ENCODE data around the gene KMO. TPM values are rescaled to one million over a fixed set of nuclear protein-coding genes. Genes with fewer than 3 reads are reported as not detected.

The KMO gene
- total and polyA plus RNA-seq, 12 donors: 0.41 to 3.6 (median 1.6) TPM

GRCh38 chr1:241557551-241558193 lies 25.5 kb downstream of the KMO start:
- intact Hi-C loops (cut with DNase I): no loop called here
- Histone ChIP-seq H3K36me3 (replicated peaks in 1 of 2) (peaks cover 0 to 4% of the 10 kb centered on the region in 2 donors), H3K27me3 (no peaks in the 10 kb centered on the region), H3K9me3 (replicated peaks in 1 of 3) (no peaks in the 10 kb centered on the region), H3K4me1 (replicated peaks in 1 of 2) (no peaks in the 10 kb centered on the region), H3K27ac (no peak overlapping the region), H3K4me3 (no peak overlapping the region)
- WGBS, 4 donors: 78 to 85% (median 83%) methylated on average over 5 of the region's 5 CpGs
- no peak for TF ChIP-seq CTCF (IDR thresholded peaks at IDR 0.05)
- TF ChIP-seq POLR2A (IDR thresholded peaks at IDR 0.05): no peak
- DNase-seq: no peak

GRCh38 chr1:241560146-241560848 lies 28.1 kb downstream of the KMO start:
- no peaks in the 10 kb centered on the region for H3K9me3 ChIP-seq (replicated peaks in 1 of 3)
- no peaks in the 10 kb centered on the region for H3K27me3 ChIP-seq
- WGBS, 4 donors: 84 to 92% (median 91%) methylated on average over 4 of the region's 4 CpGs
- intact Hi-C loops (cut with DNase I): no loop called here
- H3K27ac ChIP-seq: no peak overlapping the region
- no peak for DNase-seq
- H3K36me3 ChIP-seq (replicated peaks in 1 of 2): peaks cover 0 to 4% of the 10 kb centered on the region in 2 donors
- no peak overlapping the region for H3K4me3 ChIP-seq
- H3K4me1 ChIP-seq (replicated peaks in 1 of 2): no peaks in the 10 kb centered on the region
- TF ChIP-seq CTCF (IDR thresholded peaks at IDR 0.05) (no peak), POLR2A (IDR thresholded peaks at IDR 0.05) (no peak)

- 88 to 94% (median 91%) methylated on average over 3 of the region's 3 CpGs for WGBS, 4 donors
- intact Hi-C loops (cut with DNase I): no loop called here
- Histone ChIP-seq H3K27me3 (no peaks in the 10 kb centered on the region), H3K36me3 (replicated peaks in 1 of 2) (peaks cover 0 to 4% of the 10 kb centered on the region in 2 donors), H3K27ac (no peak overlapping the region), H3K4me1 (replicated peaks in 1 of 2) (no peaks in the 10 kb centered on the region), H3K9me3 (replicated peaks in 1 of 3) (no peaks in the 10 kb centered on the region), H3K4me3 (no peak overlapping the region)
- DNase-seq: no peak
- TF ChIP-seq POLR2A (IDR thresholded peaks at IDR 0.05) (no peak), CTCF (IDR thresholded peaks at IDR 0.05) (no peak)
Observed at GRCh38 chr1:241560849-241561187, 28.6 kb downstream of the KMO start.

GRCh38 chr1:241569848-241570247 lies 37.7 kb downstream of the KMO start:
- Histone ChIP-seq H3K4me3 (no peak overlapping the region), H3K27ac (no peak overlapping the region), H3K9me3 (replicated peaks in 1 of 3) (no peaks in the 10 kb centered on the region), H3K4me1 (replicated peaks in 1 of 2) (no peaks in the 10 kb centered on the region), H3K27me3 (no peaks in the 10 kb centered on the region), H3K36me3 (replicated peaks in 1 of 2) (no peaks in the 10 kb centered on the region)
- intact Hi-C loops (cut with DNase I): no loop called here
- WGBS, 4 donors: 87 to 90% (median 89%) methylated on average over 2 of the region's 2 CpGs
- no peak for TF ChIP-seq POLR2A (IDR thresholded peaks at IDR 0.05)
- DNase-seq: no peak

- Histone ChIP-seq H3K27me3 (no peaks in the 10 kb centered on the region), H3K9me3 (replicated peaks in 1 of 3) (no peaks in the 10 kb centered on the region), H3K36me3 (replicated peaks in 1 of 2) (no peaks in the 10 kb centered on the region), H3K4me1 (replicated peaks in 1 of 2) (no peaks in the 10 kb centered on the region), H3K27ac (no peak overlapping the region), H3K4me3 (no peak overlapping the region)
- no peak for TF ChIP-seq POLR2A (IDR thresholded peaks at IDR 0.05)
- TF ChIP-seq CTCF (IDR thresholded peaks at IDR 0.05): no peak
- DNase-seq: no peak
- intact Hi-C loops (cut with DNase I): no loop called here
Observed at GRCh38 chr1:241574154-241574553, 42.0 kb downstream of the KMO start.

Data from adrenal gland (tissue), 12 donors.